ENCODE measurements around the gene SLC8A1.

DNA sequence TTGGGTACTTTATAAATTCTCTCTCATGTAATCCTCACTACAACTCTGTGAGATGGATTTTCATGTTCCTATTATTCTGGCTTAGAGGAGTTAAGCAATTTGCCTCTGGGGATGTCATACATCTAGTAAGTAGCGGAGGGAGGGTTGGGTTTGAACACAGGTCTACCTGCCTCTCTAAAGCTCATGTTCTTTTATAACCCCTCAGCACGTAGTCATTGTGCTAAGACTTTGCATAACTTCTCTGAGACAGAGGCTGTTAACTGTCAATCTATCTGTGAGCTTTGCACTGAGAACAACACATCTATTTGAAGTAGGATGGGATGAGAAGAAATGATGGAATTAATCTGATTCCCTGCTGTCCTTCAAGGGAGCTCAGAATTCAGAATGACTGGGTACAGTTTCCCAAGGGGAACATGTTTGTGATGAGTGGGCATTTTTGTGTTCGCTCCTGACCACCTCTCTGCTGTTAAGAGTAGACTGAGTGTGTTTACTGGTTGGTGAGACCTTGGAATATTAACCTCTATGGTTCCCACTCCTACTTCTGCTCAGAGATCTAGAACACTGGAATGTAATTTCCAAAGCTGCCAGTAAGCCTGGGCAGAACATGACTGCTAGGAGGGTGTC lies 320.7 kb downstream of the SLC8A1 start:
- TF ChIP-seq, protein P1, sequence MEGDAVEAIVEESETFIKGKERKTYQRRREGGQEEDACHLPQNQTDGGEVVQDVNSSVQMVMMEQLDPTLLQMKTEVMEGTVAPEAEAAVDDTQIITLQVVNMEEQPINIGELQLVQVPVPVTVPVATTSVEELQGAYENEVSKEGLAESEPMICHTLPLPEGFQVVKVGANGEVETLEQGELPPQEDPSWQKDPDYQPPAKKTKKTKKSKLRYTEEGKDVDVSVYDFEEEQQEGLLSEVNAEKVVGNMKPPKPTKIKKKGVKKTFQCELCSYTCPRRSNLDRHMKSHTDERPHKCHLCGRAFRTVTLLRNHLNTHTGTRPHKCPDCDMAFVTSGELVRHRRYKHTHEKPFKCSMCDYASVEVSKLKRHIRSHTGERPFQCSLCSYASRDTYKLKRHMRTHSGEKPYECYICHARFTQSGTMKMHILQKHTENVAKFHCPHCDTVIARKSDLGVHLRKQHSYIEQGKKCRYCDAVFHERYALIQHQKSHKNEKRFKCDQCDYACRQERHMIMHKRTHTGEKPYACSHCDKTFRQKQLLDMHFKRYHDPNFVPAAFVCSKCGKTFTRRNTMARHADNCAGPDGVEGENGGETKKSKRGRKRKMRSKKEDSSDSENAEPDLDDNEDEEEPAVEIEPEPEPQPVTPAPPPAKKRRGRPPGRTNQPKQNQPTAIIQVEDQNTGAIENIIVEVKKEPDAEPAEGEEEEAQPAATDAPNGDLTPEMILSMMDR (IDR thresholded peaks at IDR 0.05; ENCODE audit: insufficient read depth, low read length), result no peak
- TF ChIP-seq GABPA (IDR thresholded peaks at IDR 0.05; ENCODE audit: low read depth), result no peak
- no peak for TF ChIP-seq SPI1 (IDR thresholded peaks at IDR 0.05; ENCODE audit: borderline replicate concordance, low read depth)

Measured in HL-60 (cell line).